Measurements from ENCODE around the gene SH3BP2.

Gene SH3BP2

GRCh38 chr4:2811830-2812611 is 19.1 kb downstream of the SH3BP2 start:
- peak overlapping the region; percentile 82 for H3K4me3 ChIP-seq (ENCODE audit: low read depth, low read length)
- no peak for TF ChIP-seq CTCF (IDR thresholded peaks at IDR 0.05; ENCODE audit: low read depth, low read length, missing control alignments)
- DNase-seq (ENCODE audit: low read depth): no peak

- peak overlapping the region; percentile 82 for H3K4me3 ChIP-seq (ENCODE audit: low read depth, low read length)
- DNase-seq (ENCODE audit: low read depth): no peak
- TF ChIP-seq CTCF (IDR thresholded peaks at IDR 0.05; ENCODE audit: low read depth, low read length, missing control alignments): no peak
Measured at GRCh38 chr4:2812612-2813354, 19.9 kb downstream of the SH3BP2 start.

- no peak for TF ChIP-seq CTCF (IDR thresholded peaks at IDR 0.05; ENCODE audit: low read depth, low read length, missing control alignments)
- H3K4me3 ChIP-seq (ENCODE audit: low read depth, low read length): peak overlapping the region; percentile 82
- no peak for DNase-seq (ENCODE audit: low read depth)
Measured at GRCh38 chr4:2813446-2814405, 20.8 kb downstream of the SH3BP2 start.

- TF ChIP-seq CTCF (IDR thresholded peaks at IDR 0.05; ENCODE audit: low read depth, low read length, missing control alignments): no peak
- no peak overlapping the region for H3K4me3 ChIP-seq (ENCODE audit: low read depth, low read length)
- no peak for DNase-seq (ENCODE audit: low read depth)
Measured at GRCh38 chr4:2814627-2815270, 21.9 kb downstream of the SH3BP2 start.

GRCh38 chr4:2816401-2816954 is 23.6 kb downstream of the SH3BP2 start:
- H3K4me3 ChIP-seq (ENCODE audit: low read depth, low read length): no peak overlapping the region
- no peak for DNase-seq (ENCODE audit: low read depth)
- TF ChIP-seq CTCF (IDR thresholded peaks at IDR 0.05; ENCODE audit: low read depth, low read length, missing control alignments): no peak

- no peak for TF ChIP-seq CTCF (IDR thresholded peaks at IDR 0.05; ENCODE audit: low read depth, low read length, missing control alignments)
- no peak overlapping the region; the same call in 1 of the 2 replicates for H3K4me3 ChIP-seq (ENCODE audit: low read depth, low read length)
- DNase-seq (ENCODE audit: low read depth): no peak
Measured at GRCh38 chr4:2817137-2817536, 24.3 kb downstream of the SH3BP2 start.
